Mesothelial cell of epicardium (in vitro differentiated cells): Measurements from ENCODE around the gene PLXNB2. TPM values are rescaled to one million over a fixed set of nuclear protein-coding genes. Genes with fewer than 3 reads are reported as not detected.

Experiments used
- DNase-seq, 2 experiments: peaks; one replicate each; pipeline ENCODE4 v3.0.0; 2021; ENCODE audit warnings: low spot score in 2 of 2; ENCODE audit not compliant: unreplicated experiment in 2 of 2
- H3K27ac Mint-ChIP-seq: 2 replicates; pipeline ENCODE4 v1.8.0; 2021; ENCODE audit warnings: mixed read lengths
- H3K27me3 Mint-ChIP-seq: 2 replicates; pipeline ENCODE4 v1.8.0; 2021; ENCODE audit warnings: low read depth, mixed read lengths
- H3K36me3 Mint-ChIP-seq: 2 replicates; pipeline ENCODE4 v1.8.0; 2021; ENCODE audit warnings: mixed read lengths
- H3K4me1 Mint-ChIP-seq: 2 replicates; pipeline ENCODE4 v1.8.0; 2021; ENCODE audit warnings: mixed read lengths
- H3K4me3 Mint-ChIP-seq: 2 replicates; pipeline ENCODE4 v1.8.0; 2021; ENCODE audit warnings: mild to moderate bottlenecking, moderate library complexity, mixed read lengths
- H3K9me3 Mint-ChIP-seq: 2 replicates; pipeline ENCODE4 v1.8.0; 2021; ENCODE audit warnings: mixed read lengths
- CTCF ChIP-seq: fragments of 200-600 bp; sonication (generic); IDR thresholded peaks from one replicate; pipeline ENCODE4 v1.5.0; 2021; ENCODE audit warnings: antibody characterized with exemption; ENCODE audit not compliant: unreplicated experiment
- total RNA-seq: library from RNA; stranded (reverse); gene quantifications from 3 replicates; pipeline ENCODE4 v1.2.1, GENCODE V29; 2021

PLXNB2 gene
- total RNA-seq, 1 donor from 2014 or later = 467 TPM

- Mint-ChIP-seq H3K4me1 (peaks cover 8% of the 10 kb centered on the region), H3K27ac (peak overlapping the region; percentile 39), H3K4me3 (peak overlapping the region; percentile 69), H3K27me3 (peaks cover 12% of the 10 kb centered on the region), H3K9me3 (no peaks in the 10 kb centered on the region), H3K36me3 (no peaks in the 10 kb centered on the region)
- DNase-seq = no peak
- TF ChIP-seq CTCF = no peak
Observed at GRCh38 chr22:50262460-50262911, 45.0 kb downstream of the PLXNB2 start.

- peaks cover 8% of the 10 kb centered on the region for H3K4me1 Mint-ChIP-seq
- H3K9me3 Mint-ChIP-seq = no peaks in the 10 kb centered on the region
- no peak for DNase-seq
- no peaks in the 10 kb centered on the region for H3K36me3 Mint-ChIP-seq
- peak within 1 kb of the TSS; percentile 39 for H3K27ac Mint-ChIP-seq
- H3K4me3 Mint-ChIP-seq = peak within 1 kb of the TSS; percentile 69
- no peak for TF ChIP-seq CTCF
- peaks cover 12% of the 10 kb centered on the region for H3K27me3 Mint-ChIP-seq
Observed at GRCh38 chr22:50261615-50262459, 45.6 kb downstream of the PLXNB2 start, which contains the start of gene MAPK12. TSS of gene MAPK12 (minus strand) at chr22:50261683. CDS start at chr22:50261509, 174 bp downstream.

- DNase-seq = peak in 1 of 2 experiments; percentile 71
- H3K27me3 Mint-ChIP-seq = peaks cover 8% of the 10 kb centered on the region
- H3K4me3 Mint-ChIP-seq = peak overlapping the region; percentile 66
- no peak overlapping the region for H3K27ac Mint-ChIP-seq
- peaks cover 8% of the 10 kb centered on the region for H3K4me1 Mint-ChIP-seq
- H3K36me3 Mint-ChIP-seq = no peaks in the 10 kb centered on the region
- no peak for TF ChIP-seq CTCF
- no peaks in the 10 kb centered on the region for H3K9me3 Mint-ChIP-seq
Observed at GRCh38 chr22:50260801-50261614, 46.4 kb downstream of the PLXNB2 start.

- no peaks in the 10 kb centered on the region for H3K36me3 Mint-ChIP-seq
- H3K4me1 Mint-ChIP-seq = peaks cover 8% of the 10 kb centered on the region
- no peak for DNase-seq
- no peak overlapping the region for H3K27ac Mint-ChIP-seq
- H3K4me3 Mint-ChIP-seq = peak overlapping the region; percentile 66
- TF ChIP-seq CTCF = no peak
- H3K27me3 Mint-ChIP-seq = peaks cover 6% of the 10 kb centered on the region
- H3K9me3 Mint-ChIP-seq = no peaks in the 10 kb centered on the region
Observed at GRCh38 chr22:50260434-50260800, 47.0 kb downstream of the PLXNB2 start.

GRCh38 chr22:50259302-50259701 lies 48.1 kb downstream of the PLXNB2 start:
- H3K4me1 Mint-ChIP-seq = peaks cover 8% of the 10 kb centered on the region
- H3K27ac Mint-ChIP-seq = no peak overlapping the region
- no peak for TF ChIP-seq CTCF
- peak overlapping the region; percentile 30 for H3K4me3 Mint-ChIP-seq
- H3K27me3 Mint-ChIP-seq = peaks cover 6% of the 10 kb centered on the region
- H3K36me3 Mint-ChIP-seq = no peaks in the 10 kb centered on the region
- H3K9me3 Mint-ChIP-seq = no peaks in the 10 kb centered on the region
- DNase-seq = no peak
